NCI-H1930 (cell line): ENCODE results near the gene EIF3F.

ENCODE experiments used
- DNase-seq, 2 experiments: peaks; one replicate each; lab custom pipeline; 2025; lab: John Stamatoyannopoulos, UW

Gene EIF3F

GRCh38 chr11:8038811-8039529 is 51.8 kb downstream of the EIF3F start:
- no peak for DNase-seq

- no peak for DNase-seq
Observed at GRCh38 chr11:8039530-8040260, 52.6 kb downstream of the EIF3F start.

GRCh38 chr11:8040261-8040920 is 53.3 kb downstream of the EIF3F start:
- no peak for DNase-seq

GRCh38 chr11:8040921-8041285 is 53.8 kb downstream of the EIF3F start:
- no peak for DNase-seq

- no peak for DNase-seq
Observed at GRCh38 chr11:8041576-8041975, 54.4 kb downstream of the EIF3F start.

GRCh38 chr11:8043756-8044155 is 56.6 kb downstream of the EIF3F start:
- DNase-seq: no peak

GRCh38 chr11:8045839-8046238 is 58.7 kb downstream of the EIF3F start:
- no peak for DNase-seq

GRCh38 chr11:8047382-8047781 is 60.2 kb downstream of the EIF3F start:
- no peak for DNase-seq

GRCh38 chr11:8049084-8049483 is 61.9 kb downstream of the EIF3F start:
- no peak for DNase-seq
